Ovary (tissue), 9 donors: ENCODE data around the gene STK16. TPM values are rescaled to one million over a fixed set of nuclear protein-coding genes. Genes with fewer than 3 reads are reported as not detected.

Experiments used
- DNase-seq, 5 donors: peaks; one replicate each; pipeline ENCODE4 v3.0.0-alpha.2; 2019 to 2020
- H3K27ac ChIP-seq, 2 donors: fragments of 200-600 bp; one replicate each; pipeline versions ENCODE4 v1.5.1 to v1.8.0; 2019 to 2022
- H3K27me3 ChIP-seq: fragments of 200-600 bp; one replicate; pipeline ENCODE4 v1.8.0; 2022
- H3K36me3 ChIP-seq: fragments of 200-600 bp; sonication (generic); one replicate; pipeline ENCODE4 v1.5.1; 2019
- H3K4me1 ChIP-seq: one replicate; pipeline ENCODE4 v1.8.1; 2013; ENCODE audit warnings: mild to moderate bottlenecking, moderate library complexity; ENCODE audit not compliant: insufficient read depth
- H3K4me3 ChIP-seq: fragments of 200-600 bp; sonication (generic); one replicate; pipeline ENCODE4 v1.5.1; 2017
- H3K9me3 ChIP-seq, 2 donors: fragments of 200-600 bp in 1 of 2; sonication (generic) in 1 of 2; one replicate each; pipeline versions ENCODE4 v1.5.1 to v1.8.1; 2013 to 2019; ENCODE audit warnings: mild to moderate bottlenecking in 1 of 2, moderate library complexity in 1 of 2
- EP300 ChIP-seq: sonication (generic); formaldehyde crosslinking; IDR thresholded peaks from one replicate; pipeline ENCODE4 v1.6.1; 2017; ENCODE audit warnings: antibody characterized with exemption
- POLR2A ChIP-seq: fragments of 450-650 bp; IDR thresholded peaks from one replicate; pipeline ENCODE4 v1.6.1; 2017; ENCODE audit warnings: antibody characterized with exemption, mild to moderate bottlenecking, moderate library complexity
- WGBS, 3 donors: extraction: QIAGEN DNeasy Blood & Tissue Kit in 1 of 3; methylation state at CpG; one replicate each; pipeline versions ENCODE4 v1.1.5 to v1.1.7; 2013 to 2017; 5-methylcytosine and 5-hydroxymethylcytosine counted together
- intact Hi-C, 4 donors: fragments of 100-400 bp; cut with DNase I; formaldehyde crosslinking; loops; one replicate each; pipeline versions ENCODE4 v1.11.0 to v1.15.1; 2022 to 2023
- polyA plus RNA-seq, 2 donors: library from polyadenylated mRNA; stranded (reverse); fragments of 200-250 nt in 1 of 2; fragments of 350-450 nt in 1 of 2; fragmentation: Illumina TruSeq in 1 of 2; extraction: RNeasy Lipid Tissue Mini Kit (QIAGEN cat#74804) in 1 of 2; gene quantifications; one replicate each; pipeline ENCODE4 v1.2.3, GENCODE V29; 2013 to 2014
- total RNA-seq, 7 donors: library from RNA; depleted of rRNA in 2 of 7; stranded (reverse); fragments of >200 nt in 2 of 7; fragmentation: NEBNext Ultra II Directional in 3 of 7; extraction: Animal tissue kit (Norgen Biotek cat#: 25700) in 3 of 7; gene quantifications; one replicate each; pipeline versions ENCODE4 v1.1.0 to v1.2.4, GENCODE V29; 2016 to 2023
- TF ChIP-seq, protein P1 (sequence below), 3 donors: fragments of 450-650 bp in 2 of 3; fragments of 200-600 bp in 1 of 3; IDR thresholded peaks; one replicate each; pipeline versions ENCODE4 v1.5.1 to v1.8.0; 2016 to 2022; ENCODE audit warnings: antibody characterized with exemption in 3 of 3, mild to moderate bottlenecking in 1 of 3
- donor health status: DM: no; HTN: no; CAD: no; lungs with moderate emphysema.
- donor health status: DM: no; HTN: no; CAD: no.
- donor health status: Bipolar disorder and iron deficiency.
- donor health status: DM: yes; HTN: yes; CAD: no.
- donor health status: DM: no; HTN: no; CAD: no.
- donor health status: DM: yes; HTN: yes; CAD: no.

Gene STK16
- total and polyA plus RNA-seq, 9 donors = 12.4 to 29.4 (median 18.8) TPM

DNA sequence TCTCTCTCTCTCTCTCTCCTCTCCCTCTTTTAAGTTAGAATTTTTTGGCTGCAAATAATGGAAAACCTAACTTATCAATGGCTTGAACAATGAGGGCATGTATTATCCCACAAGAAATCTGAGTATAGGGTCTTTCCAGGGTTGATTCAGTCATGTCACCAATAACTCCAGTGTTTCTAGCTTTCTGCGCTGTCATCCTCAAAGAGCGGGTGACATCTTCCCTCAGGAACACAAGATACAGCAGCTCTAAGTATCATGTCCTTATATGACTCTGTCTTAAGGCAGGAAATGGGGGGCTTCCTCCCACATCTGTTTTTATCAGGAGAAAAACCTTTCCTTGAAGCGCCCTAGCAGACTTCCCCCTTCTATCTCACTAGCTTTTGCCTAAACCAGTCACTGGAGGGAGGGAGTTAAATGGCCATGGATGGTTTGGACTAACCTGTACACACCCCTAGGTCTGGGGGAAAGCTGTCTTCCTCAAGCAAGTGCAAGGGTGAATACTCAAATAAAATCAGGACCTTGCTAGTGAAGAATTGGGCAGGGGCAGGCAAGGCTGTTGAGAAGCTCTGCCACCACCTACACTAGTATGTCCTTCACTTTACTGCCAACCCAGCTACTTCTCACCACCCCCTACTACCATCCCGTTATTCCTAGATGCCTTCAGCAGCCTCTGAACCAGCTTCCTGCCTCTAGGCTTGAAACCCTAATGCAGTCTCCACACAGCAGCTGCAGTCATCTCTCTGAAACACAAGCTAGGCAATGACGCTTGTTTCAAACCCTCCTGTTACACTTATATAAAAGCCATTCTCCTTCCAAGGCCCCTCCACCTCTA lies 16.0 kb downstream of the STK16 start:
- H3K9me3 ChIP-seq = no peaks in the 10 kb centered on the region
- H3K4me1 ChIP-seq = no peaks in the 10 kb centered on the region
- DNase-seq = no peak
- H3K27me3 ChIP-seq = no peaks in the 10 kb centered on the region
- TF ChIP-seq POLR2A = no peak
- no peak for TF ChIP-seq EP300
- TF ChIP-seq, protein P1, sequence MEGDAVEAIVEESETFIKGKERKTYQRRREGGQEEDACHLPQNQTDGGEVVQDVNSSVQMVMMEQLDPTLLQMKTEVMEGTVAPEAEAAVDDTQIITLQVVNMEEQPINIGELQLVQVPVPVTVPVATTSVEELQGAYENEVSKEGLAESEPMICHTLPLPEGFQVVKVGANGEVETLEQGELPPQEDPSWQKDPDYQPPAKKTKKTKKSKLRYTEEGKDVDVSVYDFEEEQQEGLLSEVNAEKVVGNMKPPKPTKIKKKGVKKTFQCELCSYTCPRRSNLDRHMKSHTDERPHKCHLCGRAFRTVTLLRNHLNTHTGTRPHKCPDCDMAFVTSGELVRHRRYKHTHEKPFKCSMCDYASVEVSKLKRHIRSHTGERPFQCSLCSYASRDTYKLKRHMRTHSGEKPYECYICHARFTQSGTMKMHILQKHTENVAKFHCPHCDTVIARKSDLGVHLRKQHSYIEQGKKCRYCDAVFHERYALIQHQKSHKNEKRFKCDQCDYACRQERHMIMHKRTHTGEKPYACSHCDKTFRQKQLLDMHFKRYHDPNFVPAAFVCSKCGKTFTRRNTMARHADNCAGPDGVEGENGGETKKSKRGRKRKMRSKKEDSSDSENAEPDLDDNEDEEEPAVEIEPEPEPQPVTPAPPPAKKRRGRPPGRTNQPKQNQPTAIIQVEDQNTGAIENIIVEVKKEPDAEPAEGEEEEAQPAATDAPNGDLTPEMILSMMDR (IDR thresholded peaks at IDR 0.05) = no peak
- H3K4me3 ChIP-seq = no peak overlapping the region
- H3K27ac ChIP-seq = no peak overlapping the region
- 55 to 61% (median 55%) methylated on average over 5 of the region's 5 CpGs for WGBS, 3 donors
- H3K36me3 ChIP-seq = no peaks in the 10 kb centered on the region
- intact Hi-C loops = no loop called here

DNA sequence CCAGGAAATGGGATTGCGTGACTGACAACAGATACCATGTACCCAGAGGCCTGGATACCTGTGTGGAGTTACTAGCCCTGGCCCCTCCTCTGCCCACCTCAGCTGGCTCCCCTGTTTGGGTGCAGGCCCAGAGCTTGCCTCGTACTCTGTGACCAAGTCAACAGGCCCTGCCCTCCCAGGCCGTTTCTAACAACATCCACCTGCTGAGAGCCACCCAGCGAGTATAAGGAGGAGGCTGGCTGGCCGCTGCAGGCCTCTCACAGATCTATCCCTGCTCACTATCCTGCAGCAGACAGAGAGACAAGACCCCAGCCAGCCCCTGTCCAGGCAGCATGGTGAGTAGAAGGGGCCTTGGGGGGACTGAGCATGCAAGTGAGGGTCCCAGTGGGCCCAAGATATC lies 21.0 kb downstream of the STK16 start:
- 59 to 64% (median 62%) methylated on average over 4 to 5 of the region's 5 CpGs for WGBS, 3 donors
- no peaks in the 10 kb centered on the region for H3K36me3 ChIP-seq
- H3K4me3 ChIP-seq = no peak overlapping the region
- H3K4me1 ChIP-seq = no peaks in the 10 kb centered on the region
- intact Hi-C loops = no loop called here
- TF ChIP-seq POLR2A (no peak), EP300 (no peak)
- TF ChIP-seq, protein P1 (IDR thresholded peaks at IDR 0.05) = no peak
- no peak for DNase-seq
- H3K27me3 ChIP-seq = no peaks in the 10 kb centered on the region
- no peaks in the 10 kb centered on the region for H3K9me3 ChIP-seq
- no peak overlapping the region for H3K27ac ChIP-seq

DNA sequence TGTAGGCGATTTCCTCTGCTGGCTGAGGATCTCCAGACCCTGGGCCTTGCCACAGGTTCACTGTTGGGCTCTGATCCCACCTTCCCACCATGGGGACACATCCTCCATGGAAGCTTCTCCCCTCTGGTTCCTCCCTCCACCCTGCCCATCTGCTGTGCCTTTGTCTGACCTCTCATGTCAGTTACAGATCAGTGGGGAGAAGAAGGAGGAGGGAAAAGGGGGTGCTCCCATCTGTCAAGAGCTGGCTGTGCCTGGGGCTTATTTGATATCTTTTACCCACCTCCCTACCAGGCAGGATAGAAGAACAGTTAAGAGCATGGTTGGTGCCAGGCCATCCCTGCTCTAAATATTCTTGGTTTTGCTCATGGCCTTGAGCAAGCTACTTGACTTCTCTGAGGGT lies 21.6 kb downstream of the STK16 start:
- DNase-seq = no peak
- TF ChIP-seq, protein P1 (IDR thresholded peaks at IDR 0.05) = no peak
- TF ChIP-seq POLR2A = no peak
- no peak for TF ChIP-seq EP300
- no peaks in the 10 kb centered on the region for H3K36me3 ChIP-seq
- H3K4me3 ChIP-seq = no peak overlapping the region
- H3K4me1 ChIP-seq = no peaks in the 10 kb centered on the region
- no peaks in the 10 kb centered on the region for H3K9me3 ChIP-seq
- whole genome bisulfite sequencing, 3 donors = 70 to 81% (median 80%) methylated on average over 1 of the region's 1 CpG
- H3K27me3 ChIP-seq = no peaks in the 10 kb centered on the region
- no peak overlapping the region for H3K27ac ChIP-seq
- intact Hi-C loops = no loop called here

DNA sequence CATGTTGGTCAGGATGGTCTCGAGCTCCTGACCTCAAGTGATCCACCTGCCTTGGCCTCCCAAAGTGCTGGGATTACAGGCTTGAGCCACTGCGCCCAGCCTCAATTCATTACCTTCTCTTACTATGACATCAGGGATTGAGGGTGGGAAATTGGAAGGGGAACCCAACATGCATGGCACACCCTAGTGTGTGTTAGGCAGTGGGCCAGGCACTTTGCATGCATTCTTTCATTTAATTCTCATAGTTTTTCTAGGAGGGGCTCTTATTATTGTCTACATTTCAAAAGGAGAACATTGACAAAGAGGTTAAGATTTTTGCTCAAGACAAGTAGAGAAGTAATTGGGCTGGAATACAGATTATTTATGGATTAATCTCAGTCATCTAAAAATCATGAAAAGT lies 23.0 kb downstream of the STK16 start:
- Histone ChIP-seq H3K9me3 (no peaks in the 10 kb centered on the region), H3K4me1 (no peaks in the 10 kb centered on the region), H3K36me3 (no peaks in the 10 kb centered on the region), H3K27ac (no peak overlapping the region), H3K4me3 (no peak overlapping the region), H3K27me3 (no peaks in the 10 kb centered on the region)
- no peak for DNase-seq
- 69 to 86% (median 83%) methylated on average over 2 of the region's 2 CpGs for WGBS, 3 donors
- intact Hi-C loops = no loop called here
- TF ChIP-seq, protein P1 (IDR thresholded peaks at IDR 0.05) = no peak
- TF ChIP-seq EP300 = no peak
- no peak for TF ChIP-seq POLR2A
